H9 (cell line): ENCODE data around the gene PLAU. TPM values are rescaled to one million over a fixed set of nuclear protein-coding genes. Genes with fewer than 3 reads are reported as not detected.

ENCODE experiments used
- DNase-seq: peaks from one replicate; pipeline ENCODE4 v3.0.0-alpha.2; 2017
- H2AFZ ChIP-seq: one replicate; pipeline ENCODE4 v1.6.1; 2013; ENCODE audit warnings: mild to moderate bottlenecking, low read length, control low read depth, moderate library complexity
- H2AK5ac ChIP-seq: 2 replicates; pipeline ENCODE4 v1.6.1; 2013; ENCODE audit warnings: low read length, control low read depth, mixed read lengths; ENCODE audit not compliant: insufficient read length
- H2BK120ac ChIP-seq: one replicate; pipeline ENCODE4 v1.6.1; 2013; ENCODE audit warnings: low read depth, mild to moderate bottlenecking, low read length, control low read depth, inconsistent platforms; ENCODE audit not compliant: poor library complexity, severe bottlenecking
- H2BK12ac ChIP-seq: 2 replicates; pipeline ENCODE4 v1.6.1; 2013; ENCODE audit warnings: low read length, control low read depth, mixed read lengths, low read depth; ENCODE audit not compliant: insufficient read length
- H2BK15ac ChIP-seq: 2 replicates; pipeline ENCODE4 v1.6.1; 2013; ENCODE audit warnings: low read depth, low read length, control low read depth
- H2BK20ac ChIP-seq: one replicate; pipeline ENCODE4 v1.6.1; 2013; ENCODE audit warnings: low read depth, mild to moderate bottlenecking, low read length, control low read depth, inconsistent platforms; ENCODE audit not compliant: poor library complexity, severe bottlenecking
- H2BK5ac ChIP-seq: 2 replicates; pipeline ENCODE4 v1.6.1; 2013; ENCODE audit warnings: low read length, control low read depth, mixed read lengths; ENCODE audit not compliant: insufficient read length
- H3K14ac ChIP-seq: 2 replicates; pipeline ENCODE4 v1.6.1; 2013; ENCODE audit warnings: low read length, control low read depth; ENCODE audit not compliant: insufficient read depth
- H3K18ac ChIP-seq: 2 replicates; pipeline ENCODE4 v1.6.1; 2013; ENCODE audit warnings: low read depth, mild to moderate bottlenecking, mixed read lengths, low read length, control low read depth; ENCODE audit not compliant: insufficient read length
- H3K23ac ChIP-seq: 2 replicates; pipeline ENCODE4 v1.6.1; 2013; ENCODE audit warnings: low read length, control low read depth, mixed read lengths, low read depth; ENCODE audit not compliant: insufficient read length
- H3K23me2 ChIP-seq: 2 replicates; pipeline ENCODE4 v1.6.1; 2013; ENCODE audit warnings: low read depth, mild to moderate bottlenecking, mixed read lengths, low read length, control low read depth; ENCODE audit not compliant: insufficient read length, poor library complexity, severe bottlenecking
- H3K27ac ChIP-seq: 2 replicates; pipeline ENCODE4 v1.5.1; 2013; ENCODE audit warnings: low read length, control low read depth, mixed read lengths, low read depth; ENCODE audit not compliant: insufficient read length
- H3K27me3 ChIP-seq: 2 replicates; pipeline ENCODE4 v1.6.1; 2013; ENCODE audit warnings: low read length, control low read depth, inconsistent platforms; ENCODE audit not compliant: insufficient read depth
- H3K4ac ChIP-seq: 2 replicates; pipeline ENCODE4 v1.6.1; 2013; ENCODE audit warnings: low read depth, mild to moderate bottlenecking, control low read depth, inconsistent platforms, low read length, moderate library complexity
- H3K4me1 ChIP-seq: 2 replicates; pipeline ENCODE4 v1.6.1; 2013; ENCODE audit warnings: low read length, control low read depth, inconsistent platforms; ENCODE audit not compliant: insufficient read depth
- H3K4me2 ChIP-seq: 2 replicates; pipeline ENCODE4 v1.6.1; 2013; ENCODE audit warnings: low read length, control low read depth, mixed read lengths; ENCODE audit not compliant: insufficient read length, insufficient read depth
- H3K56ac ChIP-seq: 2 replicates; pipeline ENCODE4 v1.6.1; 2013; ENCODE audit warnings: low read depth, mild to moderate bottlenecking, mixed read lengths, low read length, control low read depth; ENCODE audit not compliant: insufficient read length
- H3K79me1 ChIP-seq: 2 replicates; pipeline ENCODE4 v1.6.1; 2013; ENCODE audit warnings: low read depth, mild to moderate bottlenecking, moderate library complexity, low read length, control low read depth, inconsistent platforms; ENCODE audit not compliant: insufficient read depth, poor library complexity, severe bottlenecking
- H3K79me2 ChIP-seq: 2 replicates; pipeline ENCODE4 v1.6.1; 2013; ENCODE audit warnings: low read length, control low read depth, inconsistent platforms; ENCODE audit not compliant: insufficient read depth
- H3K9ac ChIP-seq: 2 replicates; pipeline ENCODE4 v1.6.1; 2013; ENCODE audit warnings: low read length, control low read depth, mixed read lengths; ENCODE audit not compliant: insufficient read length; ENCODE audit errors: extremely low read depth
- H3K9me3 ChIP-seq: one replicate; pipeline ENCODE4 v1.6.1; 2013; ENCODE audit warnings: low read depth, low read length, inconsistent platforms; ENCODE audit not compliant: control insufficient read depth
- H3T11ph ChIP-seq: one replicate; pipeline ENCODE4 v1.6.1; 2013; ENCODE audit warnings: mild to moderate bottlenecking, low read length, control low read depth, inconsistent platforms
- H4K20me1 ChIP-seq: one replicate; pipeline ENCODE4 v1.6.1; 2013; ENCODE audit not compliant: control insufficient read depth, insufficient read length, insufficient read depth
- H4K5ac ChIP-seq: 2 replicates; pipeline ENCODE4 v1.6.1; 2013; ENCODE audit warnings: low read depth, mild to moderate bottlenecking, mixed read lengths, low read length, control low read depth; ENCODE audit not compliant: insufficient read length
- H4K8ac ChIP-seq: replicated peaks from 2 replicates; pipeline ENCODE4 v1.6.1; 2013; ENCODE audit warnings: low read length, control low read depth, mixed read lengths, low read depth; ENCODE audit not compliant: insufficient read length
- H4K91ac ChIP-seq: 2 replicates; pipeline ENCODE4 v1.6.1; 2013; ENCODE audit warnings: low read depth, mild to moderate bottlenecking, moderate library complexity, mixed read lengths, low read length, control low read depth; ENCODE audit not compliant: insufficient read length
- H3K27ac Mint-ChIP-seq, 3 experiments: 2 replicates in 2 of 3; 3 replicates in 1 of 3; pipeline ENCODE4 v1.8.0; 2020 to 2021; ENCODE audit warnings: mixed read lengths in 3 of 3, mild to moderate bottlenecking in 1 of 3, moderate library complexity in 1 of 3
- H3K27me3 Mint-ChIP-seq: 2 replicates; pipeline ENCODE4 v1.8.0; 2021; ENCODE audit warnings: low read depth, mild to moderate bottlenecking, moderate library complexity, mixed read lengths
- H3K36me3 Mint-ChIP-seq, 3 experiments: 2 replicates in 2 of 3; 3 replicates in 1 of 3; pipeline ENCODE4 v1.8.0; 2020 to 2021; ENCODE audit warnings: low read depth in 3 of 3, mixed read lengths in 3 of 3; ENCODE audit not compliant: insufficient read depth in 1 of 3
- H3K4me1 Mint-ChIP-seq, 2 experiments: 2 replicates each; pipeline ENCODE4 v1.8.0; 2020; ENCODE audit warnings: mixed read lengths in 2 of 2
- H3K4me3 Mint-ChIP-seq, 2 experiments: 2 replicates in 1 of 2; 3 replicates in 1 of 2; pipeline ENCODE4 v1.8.0; 2020 to 2021; ENCODE audit warnings: mild to moderate bottlenecking in 2 of 2, mixed read lengths in 2 of 2, moderate library complexity in 1 of 2
- H3K9me3 Mint-ChIP-seq, 2 experiments: 2 replicates in 1 of 2; 3 replicates in 1 of 2; pipeline ENCODE4 v1.8.0; 2020; ENCODE audit warnings: mild to moderate bottlenecking in 2 of 2, mixed read lengths in 2 of 2, moderate library complexity in 1 of 2
- WGBS: extraction: QIAGEN DNeasy Blood & Tissue Kit; methylation state at CpG from one replicate; pipeline ENCODE4 v1.1.7; 2013; ENCODE audit warnings: missing lambda C conversion rate, low lambda C conversion rate, mixed read lengths; ENCODE audit not compliant: insufficient read length; ENCODE audit errors: extremely low coverage; 5-methylcytosine and 5-hydroxymethylcytosine counted together
- total RNA-seq: library from RNA; stranded (reverse); gene quantifications from 2 replicates; pipeline ENCODE4 v1.2.1, GENCODE V29; 2021
- TF ChIP-seq, protein P1 (sequence below): fragments of 200-600 bp; sonication (generic); conservative IDR thresholded peaks from 3 replicates; pipeline ENCODE4 v1.8.0; 2021; ENCODE audit warnings: antibody characterized with exemption, mild to moderate bottlenecking

The PLAU gene
- total RNA-seq, 1 experiment from 2014 or later = 15.0 TPM

- Histone ChIP-seq H3K18ac (no peak overlapping the region), H3K4me1 (no peaks in the 10 kb centered on the region; the same call in 1 of the 2 replicates), H3K27me3 (no peaks in the 10 kb centered on the region), H3K9ac (no peak overlapping the region), H3K79me1 (no peaks in the 10 kb centered on the region), H3K23me2 (no peaks in the 10 kb centered on the region), H3K4me2 (no peak overlapping the region), H3K4ac (no peak overlapping the region), H4K91ac (no peak overlapping the region), H2BK120ac (no peak overlapping the region), H4K20me1 (peaks cover 2% of the 10 kb centered on the region), H4K5ac (no peak overlapping the region), H3K23ac (no peak overlapping the region), H3K27ac (no peak overlapping the region), H3K56ac (no peak overlapping the region), H2BK5ac (no peak overlapping the region), H4K8ac (no peak overlapping the region), H3K14ac (no peak overlapping the region), H2AK5ac (no peak overlapping the region), H2AFZ (no peak overlapping the region), H2BK12ac (no peak overlapping the region), H2BK20ac (no peak overlapping the region), H3K79me2 (no peaks in the 10 kb centered on the region; the same call in 1 of the 2 replicates), H3K9me3 (no peaks in the 10 kb centered on the region), H3T11ph (no peak overlapping the region), H2BK15ac (no peak overlapping the region)
- Mint-ChIP-seq H3K27me3 (no peaks in the 10 kb centered on the region), H3K4me1 (peaks cover 14 to 18% of the 10 kb centered on the region in 2 experiments), H3K27ac (peak overlapping the region; percentile 19 to 61 (median 24); a peak in 5 of 7 replicates), H3K4me3 (no peak overlapping the region), H3K9me3 (no peaks in the 10 kb centered on the region), H3K36me3 (peaks cover 21 to 48% (median 23%) of the 10 kb centered on the region in 3 experiments; a peak in 6 of 7 replicates)
- no peak for DNase-seq
- TF ChIP-seq, protein P1, sequence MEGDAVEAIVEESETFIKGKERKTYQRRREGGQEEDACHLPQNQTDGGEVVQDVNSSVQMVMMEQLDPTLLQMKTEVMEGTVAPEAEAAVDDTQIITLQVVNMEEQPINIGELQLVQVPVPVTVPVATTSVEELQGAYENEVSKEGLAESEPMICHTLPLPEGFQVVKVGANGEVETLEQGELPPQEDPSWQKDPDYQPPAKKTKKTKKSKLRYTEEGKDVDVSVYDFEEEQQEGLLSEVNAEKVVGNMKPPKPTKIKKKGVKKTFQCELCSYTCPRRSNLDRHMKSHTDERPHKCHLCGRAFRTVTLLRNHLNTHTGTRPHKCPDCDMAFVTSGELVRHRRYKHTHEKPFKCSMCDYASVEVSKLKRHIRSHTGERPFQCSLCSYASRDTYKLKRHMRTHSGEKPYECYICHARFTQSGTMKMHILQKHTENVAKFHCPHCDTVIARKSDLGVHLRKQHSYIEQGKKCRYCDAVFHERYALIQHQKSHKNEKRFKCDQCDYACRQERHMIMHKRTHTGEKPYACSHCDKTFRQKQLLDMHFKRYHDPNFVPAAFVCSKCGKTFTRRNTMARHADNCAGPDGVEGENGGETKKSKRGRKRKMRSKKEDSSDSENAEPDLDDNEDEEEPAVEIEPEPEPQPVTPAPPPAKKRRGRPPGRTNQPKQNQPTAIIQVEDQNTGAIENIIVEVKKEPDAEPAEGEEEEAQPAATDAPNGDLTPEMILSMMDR = no peak
- no CpG with 5 or more reads among the region's 7 CpGs for WGBS
These were observed 44.3 kb upstream of the PLAU start for GRCh38 chr10:73866621-73867020.
